MM.1S (cell line): ENCODE data around the gene TSC2.
"Not testable (repeated sequence)": the region's sequence is repeated elsewhere in the genome, so short reads cannot be mapped to it uniquely, and the experiment has no call there.

ENCODE experiments used
- DNase-seq: peaks from one replicate; pipeline ENCODE4 v3.0.0-alpha.2; 2015
- H2AFZ ChIP-seq: fragments of 300-600 bp; sonication (generic); 2 replicates; pipeline ENCODE4 v1.6.0; 2016; ENCODE audit warnings: antibody characterized with exemption, low read length
- H3F3A ChIP-seq: fragments of 300-600 bp; sonication (generic); 2 replicates; pipeline ENCODE4 v1.6.1; 2016; ENCODE audit warnings: mild to moderate bottlenecking, antibody characterized with exemption, low read length, moderate library complexity, mixed read lengths; ENCODE audit not compliant: insufficient read depth
- H3K27ac ChIP-seq: fragments of 300-600 bp; sonication (generic); 2 replicates; pipeline ENCODE4 v1.5.1; 2016; ENCODE audit warnings: mild to moderate bottlenecking, low read length
- H3K27me3 ChIP-seq: fragments of 300-600 bp; sonication (generic); replicated peaks from 2 replicates; pipeline ENCODE4 v1.6.0; 2016; ENCODE audit warnings: low read length; ENCODE audit not compliant: insufficient read depth
- H3K36me3 ChIP-seq: fragments of 300-600 bp; sonication (generic); replicated peaks from 2 replicates; pipeline ENCODE4 v1.6.1; 2016; ENCODE audit warnings: mild to moderate bottlenecking, low read length, mixed read lengths; ENCODE audit not compliant: insufficient read depth
- H3K4me1 ChIP-seq: fragments of 300-600 bp; sonication (generic); 2 replicates; pipeline ENCODE4 v1.6.1; 2016; ENCODE audit warnings: low read length, mixed read lengths
- H3K4me2 ChIP-seq: fragments of 300-600 bp; sonication (generic); 2 replicates; pipeline ENCODE4 v1.6.0; 2016; ENCODE audit warnings: low read depth, low read length
- H3K4me3 ChIP-seq: fragments of 300-600 bp; sonication (generic); 2 replicates; pipeline ENCODE4 v1.5.1; 2016; ENCODE audit warnings: low read length, mixed read lengths
- H3K79me2 ChIP-seq: fragments of 300-600 bp; sonication (generic); 2 replicates; pipeline ENCODE4 v1.6.1; 2016; ENCODE audit warnings: mixed run types, low read length, mixed read lengths
- H3K9ac ChIP-seq: fragments of 300-600 bp; sonication (generic); 2 replicates; pipeline ENCODE4 v1.6.1; 2016; ENCODE audit warnings: low read length, mixed read lengths
- H3K9me2 ChIP-seq: fragments of 300-600 bp; sonication (generic); replicated peaks from 2 replicates; pipeline ENCODE4 v1.6.1; 2016; ENCODE audit warnings: mild to moderate bottlenecking, low read length, mixed read lengths; ENCODE audit not compliant: insufficient read depth
- H3K9me3 ChIP-seq: fragments of 300-600 bp; sonication (generic); replicated peaks from 2 replicates; pipeline ENCODE4 v1.6.1; 2016; ENCODE audit warnings: mild to moderate bottlenecking, low read length, mixed read lengths; ENCODE audit not compliant: insufficient read depth
- H4K20me1 ChIP-seq: fragments of 300-600 bp; sonication (generic); 2 replicates; pipeline ENCODE4 v1.6.1; 2016; ENCODE audit warnings: mild to moderate bottlenecking, low read length, moderate library complexity, mixed read lengths; ENCODE audit not compliant: insufficient read depth
- EZH2 ChIP-seq: fragments of 300-600 bp; sonication (generic); optimal IDR thresholded peaks from 2 replicates; pipeline ENCODE3; 2017; ENCODE audit warnings: low read depth, mild to moderate bottlenecking, antibody characterized with exemption, low read length, mixed read lengths
- EZH2phosphoT487 ChIP-seq: fragments of 300-600 bp; sonication (generic); IDR thresholded peaks from 2 replicates; pipeline ENCODE4 v1.6.1; 2018; ENCODE audit warnings: antibody characterized with exemption, low read length
- TF ChIP-seq, protein P1 (sequence below): fragments of 300-600 bp; sonication (generic); IDR thresholded peaks from 2 replicates; pipeline ENCODE4 v1.5.1; 2016; ENCODE audit warnings: antibody characterized with exemption, low read length, mixed read lengths

TSC2 gene

GRCh38 chr16:2008631-2009163, 39.1 kb upstream of the TSC2 start:
- Histone ChIP-seq H3K4me2 (peak overlapping the region; percentile 96), H3K36me3 (no peaks in the 10 kb centered on the region), H2AFZ (peak overlapping the region; percentile 17; the same call in 1 of the 2 replicates), H3K4me1 (peaks cover 17% of the 10 kb centered on the region; the same call in 1 of the 2 replicates), H3K4me3 (peak overlapping the region; percentile 92), H3K9me2 (no peaks in the 10 kb centered on the region), H3F3A (no peaks in the 10 kb centered on the region), H3K27ac (peak overlapping the region; percentile 47; the same call in 1 of the 2 replicates), H3K79me2 (peaks cover 65% of the 10 kb centered on the region), H3K27me3 (no peaks in the 10 kb centered on the region), H3K9me3 (no peaks in the 10 kb centered on the region), H3K9ac (peak overlapping the region; percentile 89), H4K20me1 (peaks cover 6% of the 10 kb centered on the region; the same call in 1 of the 2 replicates)
- no peak for TF ChIP-seq EZH2
- TF ChIP-seq EZH2phosphoT487, result no peak
- peak; percentile 34 for DNase-seq

DNA sequence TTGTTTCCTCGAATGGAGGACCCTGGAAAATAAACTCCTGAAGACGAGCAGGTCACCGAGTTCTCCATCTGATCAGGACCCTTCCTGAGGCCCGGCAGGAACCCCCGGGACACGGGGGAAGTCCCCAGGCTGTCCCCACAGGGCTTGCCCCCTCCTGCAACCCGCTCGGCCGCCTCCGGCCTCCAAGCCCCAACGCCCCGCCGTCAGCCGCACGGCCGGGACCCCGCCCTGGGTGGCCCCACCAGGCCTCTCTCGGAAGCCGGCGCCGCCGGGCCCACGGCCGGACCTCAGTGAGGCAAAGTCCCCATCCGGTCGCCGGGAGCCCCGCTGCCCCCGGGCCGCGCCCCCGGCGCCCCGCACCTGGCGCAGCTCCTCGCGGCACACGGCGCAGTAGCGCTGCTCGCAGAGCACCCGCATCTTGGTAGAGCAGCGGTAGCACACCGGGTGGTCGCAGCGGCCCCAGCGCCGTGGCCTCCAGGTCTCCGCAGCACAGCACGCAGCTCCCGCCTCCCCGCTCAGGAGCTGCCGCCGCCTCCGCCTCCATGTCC, 38.5 kb upstream of the TSC2 start:
- peak; percentile 22 for DNase-seq
- peaks cover 17% of the 10 kb centered on the region; the same call in 1 of the 2 replicates for H3K4me1 ChIP-seq
- H3K27ac ChIP-seq, result peak overlapping the region; percentile 47; the same call in 1 of the 2 replicates
- H3K9ac ChIP-seq, result peak overlapping the region; percentile 89
- no peaks in the 10 kb centered on the region for H3K9me3 ChIP-seq
- H2AFZ ChIP-seq, result peak overlapping the region; percentile 17; the same call in 1 of the 2 replicates
- H3K4me3 ChIP-seq, result peak overlapping the region; percentile 92
- H3K36me3 ChIP-seq, result no peaks in the 10 kb centered on the region
- no peak for TF ChIP-seq EZH2
- no peak for TF ChIP-seq EZH2phosphoT487
- TF ChIP-seq, protein P1, sequence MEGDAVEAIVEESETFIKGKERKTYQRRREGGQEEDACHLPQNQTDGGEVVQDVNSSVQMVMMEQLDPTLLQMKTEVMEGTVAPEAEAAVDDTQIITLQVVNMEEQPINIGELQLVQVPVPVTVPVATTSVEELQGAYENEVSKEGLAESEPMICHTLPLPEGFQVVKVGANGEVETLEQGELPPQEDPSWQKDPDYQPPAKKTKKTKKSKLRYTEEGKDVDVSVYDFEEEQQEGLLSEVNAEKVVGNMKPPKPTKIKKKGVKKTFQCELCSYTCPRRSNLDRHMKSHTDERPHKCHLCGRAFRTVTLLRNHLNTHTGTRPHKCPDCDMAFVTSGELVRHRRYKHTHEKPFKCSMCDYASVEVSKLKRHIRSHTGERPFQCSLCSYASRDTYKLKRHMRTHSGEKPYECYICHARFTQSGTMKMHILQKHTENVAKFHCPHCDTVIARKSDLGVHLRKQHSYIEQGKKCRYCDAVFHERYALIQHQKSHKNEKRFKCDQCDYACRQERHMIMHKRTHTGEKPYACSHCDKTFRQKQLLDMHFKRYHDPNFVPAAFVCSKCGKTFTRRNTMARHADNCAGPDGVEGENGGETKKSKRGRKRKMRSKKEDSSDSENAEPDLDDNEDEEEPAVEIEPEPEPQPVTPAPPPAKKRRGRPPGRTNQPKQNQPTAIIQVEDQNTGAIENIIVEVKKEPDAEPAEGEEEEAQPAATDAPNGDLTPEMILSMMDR, result no peak
- peaks cover 60% of the 10 kb centered on the region for H3K79me2 ChIP-seq
- H3K27me3 ChIP-seq, result no peaks in the 10 kb centered on the region
- no peaks in the 10 kb centered on the region for H3F3A ChIP-seq
- peak overlapping the region; percentile 96 for H3K4me2 ChIP-seq
- H3K9me2 ChIP-seq, result no peaks in the 10 kb centered on the region
- peaks cover 6% of the 10 kb centered on the region; the same call in 1 of the 2 replicates for H4K20me1 ChIP-seq

DNA sequence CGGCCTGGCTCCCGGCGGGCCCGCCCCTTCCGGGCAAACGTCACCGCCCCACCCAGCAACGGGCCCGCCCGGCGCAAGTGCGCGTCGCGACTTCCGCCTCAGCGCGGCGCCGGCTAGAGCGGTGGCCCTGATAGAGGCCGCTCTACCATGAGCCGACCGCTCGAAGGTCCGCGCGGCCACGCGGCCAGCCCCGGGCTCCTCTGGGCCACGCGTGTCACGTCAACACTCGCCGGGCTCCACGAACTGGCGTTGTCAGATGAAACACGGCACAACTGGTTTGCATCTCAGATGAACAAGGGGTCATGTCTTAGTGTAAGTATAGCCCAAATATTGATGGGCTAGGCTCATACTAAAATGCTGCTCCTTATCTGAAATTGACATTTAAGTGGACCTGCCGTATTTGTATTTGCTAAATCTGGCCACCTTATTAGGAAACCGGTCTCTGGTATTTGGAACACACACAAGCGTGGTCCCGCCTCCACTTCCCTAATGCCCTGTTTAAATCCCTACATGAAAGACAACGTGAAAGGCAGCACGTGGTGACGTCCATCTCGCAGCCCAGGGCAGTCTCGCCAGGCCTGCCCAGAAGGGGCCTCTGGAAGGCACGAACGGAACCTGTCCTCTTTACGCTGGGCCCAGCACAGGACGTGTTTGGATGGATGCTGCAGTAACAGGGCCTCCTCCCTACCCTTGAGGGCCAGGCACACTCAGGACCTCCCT, 37.8 kb upstream of the TSC2 start, which contains the start of gene ZNF598:
TSS of gene ZNF598 (minus strand) at position 31 of the 720 bp plus-strand sequence.
- Histone ChIP-seq H3K9me2 (no peaks in the 10 kb centered on the region), H3K4me1 (peaks cover 17% of the 10 kb centered on the region; the same call in 1 of the 2 replicates), H3K4me3 (peak within 1 kb of the TSS; percentile 92), H3K27ac (peak within 1 kb of the TSS; percentile 47; the same call in 1 of the 2 replicates), H3K79me2 (peaks cover 53% of the 10 kb centered on the region), H4K20me1 (peaks cover 6% of the 10 kb centered on the region; the same call in 1 of the 2 replicates), H2AFZ (peak within 1 kb of the TSS; percentile 66), H3K27me3 (no peaks in the 10 kb centered on the region), H3K9me3 (no peaks in the 10 kb centered on the region), H3K4me2 (peak within 1 kb of the TSS; percentile 96), H3K36me3 (no peaks in the 10 kb centered on the region), H3K9ac (peak within 1 kb of the TSS; percentile 89), H3F3A (no peaks in the 10 kb centered on the region)
- peak; percentile 91 for DNase-seq
- no peak for TF ChIP-seq EZH2phosphoT487
- no peak for TF ChIP-seq EZH2
- TF ChIP-seq, protein P1, result no peak

DNA sequence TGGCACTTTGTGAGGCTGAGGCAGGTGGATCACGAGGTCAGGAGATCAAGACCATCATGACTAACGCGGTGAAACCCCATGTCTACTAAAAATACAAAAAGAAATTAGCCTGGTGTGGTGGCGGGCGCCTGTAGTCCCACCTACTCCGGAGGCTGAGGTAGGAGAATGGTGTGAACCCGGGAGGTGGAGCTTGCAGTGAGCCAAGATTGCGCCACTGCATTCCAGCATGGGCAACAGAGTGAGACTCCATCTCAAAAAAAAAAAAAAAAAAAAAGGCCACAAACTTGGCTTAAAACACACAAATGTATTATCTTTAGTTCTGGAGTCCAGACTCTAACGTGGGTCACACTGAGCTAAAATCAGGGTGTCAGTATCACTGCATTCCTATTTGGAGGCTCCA, 36.1 kb upstream of the TSC2 start:
- H3K9ac ChIP-seq, DNase-seq, H3K27me3 ChIP-seq, H3K9me3 ChIP-seq, H3F3A ChIP-seq, H3K4me2 ChIP-seq, H3K4me3 ChIP-seq, H4K20me1 ChIP-seq, H3K27ac ChIP-seq, H3K9me2 ChIP-seq, H3K36me3 ChIP-seq, H2AFZ ChIP-seq: not testable (repeated sequence)
- Histone ChIP-seq H3K4me1 (peaks cover 17% of the 10 kb centered on the region; the same call in 1 of the 2 replicates), H3K79me2 (peaks cover 35% of the 10 kb centered on the region)
